ENCODE data around the gene NXN.
"Not testable (repeated sequence)": the region's sequence is repeated elsewhere in the genome, so short reads cannot be mapped to it uniquely, and the experiment has no call there.

NXN gene

GRCh38 chr17:881778-882177, 97.8 kb downstream of the NXN start:
- no peak for DNase-seq

- DNase-seq = no peak
These were observed 98.9 kb downstream of the NXN start for GRCh38 chr17:880443-881269.

GRCh38 chr17:879546-880442, 99.8 kb downstream of the NXN start:
- DNase-seq = peak; percentile 52

GRCh38 chr17:877630-878029, 101.9 kb downstream of the NXN start:
- DNase-seq = no peak

- DNase-seq = no peak
These were observed 103.3 kb downstream of the NXN start for GRCh38 chr17:876272-876671.

- not testable (repeated sequence) for DNase-seq
These were observed 105.0 kb downstream of the NXN start for GRCh38 chr17:874590-874989.

GRCh38 chr17:872855-873254, 106.7 kb downstream of the NXN start:
- DNase-seq = no peak

- no peak for DNase-seq
These were observed 107.6 kb downstream of the NXN start for GRCh38 chr17:871751-872519.

GRCh38 chr17:869567-870525, 109.7 kb downstream of the NXN start:
- DNase-seq = no peak

GRCh38 chr17:869086-869485, 110.5 kb downstream of the NXN start:
- no peak for DNase-seq

GRCh38 chr17:867896-868489, 111.6 kb downstream of the NXN start:
- no peak for DNase-seq

GRCh38 chr17:867238-867637, 112.3 kb downstream of the NXN start:
- DNase-seq = not testable (repeated sequence)

- DNase-seq = no peak
These were observed 112.9 kb downstream of the NXN start for GRCh38 chr17:866568-867103.

- DNase-seq = no peak
These were observed 115.3 kb downstream of the NXN start for GRCh38 chr17:864315-864714.

- no peak for DNase-seq
These were observed 115.7 kb downstream of the NXN start for GRCh38 chr17:863880-864279.

GRCh38 chr17:862582-862981, 117.0 kb downstream of the NXN start:
- no peak for DNase-seq

GRCh38 chr17:861364-861763, 118.2 kb downstream of the NXN start:
- no peak for DNase-seq

GRCh38 chr17:860805-861204, 118.8 kb downstream of the NXN start:
- no peak for DNase-seq

- no peak for DNase-seq
These were observed 119.8 kb downstream of the NXN start for GRCh38 chr17:859824-860195.

GRCh38 chr17:859061-859823, 120.3 kb downstream of the NXN start:
- DNase-seq = no peak

GRCh38 chr17:856149-856548, 123.4 kb downstream of the NXN start:
- DNase-seq = no peak

All from activated effector memory CD4-positive, alpha-beta T cell treated with Interleukin-2 at 50 U/mL for 16 hours (primary cell).